Activated T-helper 2 cell treated with anti-CD3 and anti-CD28 coated beads, Interferon-gamma antibody, Interleukin-2, Interleukin-4, amounts not matched to agents 10 μg/mL and 5 μg/mL and 100 μg/mL, durations not matched to agents 14 hours and 24 hours and 36 hours (primary cell): ENCODE measurements around the gene ARHGAP23. TPM values are rescaled to one million over a fixed set of nuclear protein-coding genes. Genes with fewer than 3 reads are reported as not detected.

Source experiments
- DNase-seq: peaks from one replicate; pipeline ENCODE4 v3.0.0; 2021; ENCODE audit warnings: low spot score
- H3K27ac Mint-ChIP-seq: one replicate; pipeline ENCODE4 v1.8.0; 2021; ENCODE audit warnings: mixed read lengths
- H3K27me3 Mint-ChIP-seq: one replicate; pipeline ENCODE4 v1.8.0; 2021; ENCODE audit warnings: low read depth, mixed read lengths
- H3K36me3 Mint-ChIP-seq: one replicate; pipeline ENCODE4 v1.8.0; 2021; ENCODE audit warnings: low read depth, mixed read lengths
- H3K4me1 Mint-ChIP-seq: one replicate; pipeline ENCODE4 v1.8.0; 2021; ENCODE audit warnings: low read depth, mixed read lengths
- H3K4me3 Mint-ChIP-seq: one replicate; pipeline ENCODE4 v1.8.0; 2021; ENCODE audit warnings: low read depth, mild to moderate bottlenecking, moderate library complexity, mixed read lengths
- H3K9me3 Mint-ChIP-seq: one replicate; pipeline ENCODE4 v1.8.0; 2021; ENCODE audit warnings: mixed read lengths
- intact Hi-C: fragments of 100-400 bp; cut with micrococcal nuclease; formaldehyde crosslinking; loops from one replicate; pipeline ENCODE4 v1.15.1; 2023
- total RNA-seq: library from RNA; stranded (reverse); gene quantifications from 2 replicates; pipeline ENCODE4 v1.2.3, GENCODE V29; 2022

Gene ARHGAP23
- total RNA-seq, 1 donor from 2014 or later: 1.2 TPM

- intact Hi-C loops: no loop called here
- peak overlapping the region; percentile 62 for H3K4me3 Mint-ChIP-seq
- DNase-seq: no peak
These were observed 12.7 kb upstream of the ARHGAP23 start for GRCh38 chr17:38415250-38416194.

GRCh38 chr17:38416840-38417209 lies 11.4 kb upstream of the ARHGAP23 start:
- H3K4me3 Mint-ChIP-seq: no peak overlapping the region
- H3K4me1 Mint-ChIP-seq: peaks cover 10% of the 10 kb centered on the region
- H3K36me3 Mint-ChIP-seq: no peaks in the 10 kb centered on the region
- intact Hi-C loops: no loop called here
- DNase-seq: no peak
- H3K9me3 Mint-ChIP-seq: no peaks in the 10 kb centered on the region
- peaks cover 30% of the 10 kb centered on the region for H3K27me3 Mint-ChIP-seq
- no peak overlapping the region for H3K27ac Mint-ChIP-seq

More at GRCh38 chr17:38415250-38416194, 12.7 kb upstream of the ARHGAP23 start:
- Mint-ChIP-seq H3K36me3 (no peaks in the 10 kb centered on the region), H3K9me3 (no peaks in the 10 kb centered on the region), H3K27me3 (peaks cover 26% of the 10 kb centered on the region), H3K27ac (peak overlapping the region; percentile 79), H3K4me1 (peaks cover 10% of the 10 kb centered on the region)

DNA sequence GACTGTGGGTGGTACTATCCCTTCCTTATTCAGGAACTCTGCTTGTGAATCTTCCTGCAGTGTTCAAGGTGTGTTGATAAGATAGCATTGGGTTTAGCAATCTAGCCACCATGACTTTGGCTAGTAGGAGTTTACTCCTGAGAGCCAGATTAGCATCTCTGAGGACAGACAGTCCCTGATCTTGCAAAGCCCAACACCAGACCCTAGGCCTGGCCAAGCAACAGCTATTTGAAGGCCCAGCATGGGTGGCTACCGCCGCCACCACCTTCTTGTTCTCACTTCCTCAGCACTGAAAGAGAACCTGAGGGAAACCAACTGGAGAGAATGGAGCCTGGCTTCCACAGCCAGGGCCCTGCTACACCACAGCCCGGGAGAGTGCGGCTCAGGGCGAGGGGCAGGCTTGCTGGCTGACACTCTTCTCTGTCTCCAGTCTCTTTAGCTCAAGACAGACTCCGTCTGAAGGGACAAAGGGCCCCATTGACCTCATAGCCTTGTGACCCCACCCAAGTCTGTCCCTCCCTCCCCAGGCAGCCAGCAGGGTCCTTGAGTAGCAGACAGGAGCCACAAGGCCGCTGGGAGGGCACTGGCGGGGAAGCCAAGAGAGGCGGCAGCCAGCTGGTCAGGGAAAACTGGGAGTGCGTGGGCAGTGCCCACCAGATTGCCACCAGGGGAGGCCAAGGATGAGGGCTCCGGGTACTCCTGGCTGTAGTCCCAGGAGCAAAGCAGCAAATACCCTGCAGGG lies 10.9 kb upstream of the ARHGAP23 start:
- Mint-ChIP-seq H3K27ac (no peak overlapping the region), H3K36me3 (no peaks in the 10 kb centered on the region), H3K4me3 (no peak overlapping the region), H3K9me3 (no peaks in the 10 kb centered on the region), H3K4me1 (peaks cover 10% of the 10 kb centered on the region), H3K27me3 (peaks cover 36% of the 10 kb centered on the region)
- intact Hi-C loops: no loop called here
- no peak for DNase-seq

DNA sequence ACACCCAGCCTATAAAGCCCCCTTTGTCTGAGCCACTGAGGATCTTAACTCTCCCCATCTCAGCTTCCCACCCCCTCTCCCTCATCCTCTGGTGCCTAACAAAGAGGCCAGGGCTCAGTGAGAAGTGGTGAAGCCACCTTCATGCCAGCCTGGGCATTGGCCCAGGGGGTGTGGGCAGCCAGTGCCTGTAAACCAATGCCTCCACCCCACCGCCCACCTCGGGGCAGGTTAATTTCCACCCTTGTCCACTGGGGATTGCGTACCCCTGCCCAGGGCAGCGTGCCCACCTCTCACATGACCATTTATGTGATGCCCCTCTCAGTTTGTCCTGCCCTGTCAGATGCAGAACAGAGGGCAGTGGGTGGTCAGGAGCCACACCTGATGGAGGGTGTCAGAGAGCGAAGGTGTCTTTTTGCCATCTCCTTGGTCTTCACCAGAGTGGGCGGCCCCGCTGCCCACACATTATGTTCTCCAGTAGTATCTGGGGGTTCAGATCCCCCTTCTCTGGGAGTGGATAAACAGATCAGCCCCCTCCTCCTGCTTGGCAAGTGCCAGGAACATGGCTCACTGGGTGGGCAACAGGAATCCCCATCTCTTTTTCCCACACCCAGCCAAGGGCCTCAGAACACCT lies 10.1 kb upstream of the ARHGAP23 start:
- Mint-ChIP-seq H3K27ac (no peak overlapping the region), H3K9me3 (no peaks in the 10 kb centered on the region), H3K36me3 (no peaks in the 10 kb centered on the region), H3K4me1 (peaks cover 10% of the 10 kb centered on the region), H3K4me3 (no peak overlapping the region), H3K27me3 (peaks cover 38% of the 10 kb centered on the region)
- intact Hi-C loops: no loop called here
- DNase-seq: no peak

DNA sequence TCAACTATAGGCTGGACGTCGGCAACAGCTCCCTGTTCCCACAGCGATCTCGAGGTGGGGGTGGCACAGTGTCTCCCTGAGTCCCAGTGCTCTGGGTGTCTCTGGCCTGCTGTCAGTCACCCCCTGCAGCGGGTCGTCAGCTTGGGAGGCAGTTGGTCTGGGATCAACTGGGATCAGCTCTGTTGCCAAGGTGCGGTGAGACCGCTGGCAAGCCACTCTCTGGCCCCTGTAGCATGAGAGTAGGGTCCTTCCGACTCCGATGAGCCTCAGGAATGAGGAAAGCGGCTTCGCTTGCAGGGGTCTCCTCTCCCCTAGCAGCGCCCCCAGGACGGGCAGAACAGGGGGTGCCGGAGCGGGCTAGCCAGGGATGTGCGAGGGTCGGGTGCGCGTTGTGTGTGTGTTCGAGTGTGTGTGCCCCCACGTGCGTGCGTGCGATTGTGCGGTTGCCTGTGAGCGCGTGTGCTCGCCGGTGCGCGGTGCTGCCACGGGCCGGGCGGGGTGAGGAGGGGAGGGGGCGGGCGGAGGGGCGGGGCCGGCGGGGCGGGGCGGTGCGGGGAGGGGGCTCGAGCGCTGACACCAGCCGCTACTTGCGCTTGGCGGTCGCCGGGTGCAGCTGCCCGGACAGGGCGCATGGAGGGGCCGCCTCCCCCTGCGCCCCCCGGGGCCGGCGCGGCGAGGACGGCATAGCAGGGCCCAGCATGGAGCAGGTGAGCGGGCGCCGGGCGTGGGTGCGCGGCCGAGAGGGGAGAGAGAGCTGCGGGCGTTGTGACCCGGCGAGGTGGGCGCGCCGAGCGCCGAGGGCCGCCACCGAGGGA lies 9.4 kb upstream of the ARHGAP23 start:
- H3K4me1 Mint-ChIP-seq: peaks cover 10% of the 10 kb centered on the region
- H3K27ac Mint-ChIP-seq: no peak overlapping the region
- peak overlapping the region; percentile 37 for H3K4me3 Mint-ChIP-seq
- H3K27me3 Mint-ChIP-seq: peaks cover 40% of the 10 kb centered on the region
- DNase-seq: no peak
- intact Hi-C loops: no loop called here
- H3K36me3 Mint-ChIP-seq: no peaks in the 10 kb centered on the region
- no peaks in the 10 kb centered on the region for H3K9me3 Mint-ChIP-seq

- Mint-ChIP-seq H3K27ac (no peak overlapping the region), H3K9me3 (no peaks in the 10 kb centered on the region), H3K27me3 (peaks cover 43% of the 10 kb centered on the region), H3K4me1 (peaks cover 10% of the 10 kb centered on the region), H3K4me3 (no peak overlapping the region), H3K36me3 (no peaks in the 10 kb centered on the region)
- no peak for DNase-seq
- intact Hi-C loops: no loop called here
These were observed 8.7 kb upstream of the ARHGAP23 start for GRCh38 chr17:38419508-38419981.

DNA sequence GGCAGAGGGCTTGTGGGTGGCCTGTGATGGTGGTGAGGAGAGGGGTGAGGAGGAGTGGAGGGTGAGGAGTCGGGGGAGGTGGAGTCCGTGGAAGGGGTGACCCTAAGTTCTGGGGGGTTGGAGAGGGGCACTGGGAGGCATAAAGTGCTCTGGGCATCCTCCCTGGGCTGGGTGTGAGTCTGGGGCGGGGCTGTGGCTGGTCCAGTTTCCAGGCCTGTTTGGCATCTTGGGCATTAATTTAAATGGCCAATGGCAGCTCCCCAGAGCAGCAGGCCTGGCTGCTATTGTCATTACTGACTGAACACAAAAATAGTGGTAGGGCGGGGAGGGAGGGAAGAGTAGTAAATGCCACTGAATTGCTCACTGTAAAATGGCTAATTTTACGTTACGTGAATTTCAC lies 7.7 kb upstream of the ARHGAP23 start:
- Mint-ChIP-seq H3K9me3 (no peaks in the 10 kb centered on the region), H3K4me3 (no peak overlapping the region), H3K36me3 (no peaks in the 10 kb centered on the region), H3K27me3 (peaks cover 52% of the 10 kb centered on the region), H3K27ac (no peak overlapping the region), H3K4me1 (peaks cover 4% of the 10 kb centered on the region)
- DNase-seq: no peak
- intact Hi-C loops: loop anchor here (10.0 kb wide), 1 partner anchor 244 kb away; no protein-coding TSS in a partner anchor

DNA sequence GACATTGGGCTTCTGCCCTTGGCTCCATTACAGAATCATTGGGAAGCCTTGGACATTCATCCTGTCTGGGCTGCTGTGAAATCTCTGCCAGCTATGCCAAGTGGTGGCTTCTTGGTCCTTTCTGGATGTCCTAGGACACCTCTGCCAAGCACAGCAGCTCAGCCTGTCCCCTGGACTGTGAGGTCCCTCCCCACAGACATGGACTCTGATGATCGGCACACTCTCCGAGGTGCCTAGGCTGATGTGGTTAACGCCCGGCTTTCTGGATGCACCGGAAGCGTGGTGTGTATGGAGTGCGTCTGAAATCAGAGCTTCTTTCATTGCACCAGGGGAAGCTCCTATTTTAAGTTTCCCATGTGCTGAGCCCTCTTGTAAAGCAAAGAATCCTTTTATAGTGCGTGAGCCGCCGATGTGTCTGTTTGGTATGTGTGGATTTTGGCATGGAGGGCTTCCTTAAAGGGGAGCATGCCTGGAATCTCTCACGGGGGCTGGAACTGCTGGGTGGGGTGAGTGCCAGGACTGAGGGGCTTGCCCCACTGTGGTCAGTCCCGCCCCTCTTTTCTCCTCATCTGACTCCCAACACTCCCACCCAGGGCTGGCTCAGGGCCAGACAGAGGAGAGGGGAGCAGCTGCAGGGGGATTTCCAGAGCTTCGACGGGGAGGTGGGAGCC lies 7.0 kb upstream of the ARHGAP23 start:
- Mint-ChIP-seq H3K9me3 (no peaks in the 10 kb centered on the region), H3K4me3 (no peak overlapping the region), H3K27ac (no peak overlapping the region), H3K36me3 (no peaks in the 10 kb centered on the region), H3K27me3 (peaks cover 51% of the 10 kb centered on the region), H3K4me1 (peaks cover 3% of the 10 kb centered on the region)
- DNase-seq: no peak
- intact Hi-C loops: loop anchor here (10.0 kb wide), 1 partner anchor 243 kb away; no protein-coding TSS in a partner anchor

DNA sequence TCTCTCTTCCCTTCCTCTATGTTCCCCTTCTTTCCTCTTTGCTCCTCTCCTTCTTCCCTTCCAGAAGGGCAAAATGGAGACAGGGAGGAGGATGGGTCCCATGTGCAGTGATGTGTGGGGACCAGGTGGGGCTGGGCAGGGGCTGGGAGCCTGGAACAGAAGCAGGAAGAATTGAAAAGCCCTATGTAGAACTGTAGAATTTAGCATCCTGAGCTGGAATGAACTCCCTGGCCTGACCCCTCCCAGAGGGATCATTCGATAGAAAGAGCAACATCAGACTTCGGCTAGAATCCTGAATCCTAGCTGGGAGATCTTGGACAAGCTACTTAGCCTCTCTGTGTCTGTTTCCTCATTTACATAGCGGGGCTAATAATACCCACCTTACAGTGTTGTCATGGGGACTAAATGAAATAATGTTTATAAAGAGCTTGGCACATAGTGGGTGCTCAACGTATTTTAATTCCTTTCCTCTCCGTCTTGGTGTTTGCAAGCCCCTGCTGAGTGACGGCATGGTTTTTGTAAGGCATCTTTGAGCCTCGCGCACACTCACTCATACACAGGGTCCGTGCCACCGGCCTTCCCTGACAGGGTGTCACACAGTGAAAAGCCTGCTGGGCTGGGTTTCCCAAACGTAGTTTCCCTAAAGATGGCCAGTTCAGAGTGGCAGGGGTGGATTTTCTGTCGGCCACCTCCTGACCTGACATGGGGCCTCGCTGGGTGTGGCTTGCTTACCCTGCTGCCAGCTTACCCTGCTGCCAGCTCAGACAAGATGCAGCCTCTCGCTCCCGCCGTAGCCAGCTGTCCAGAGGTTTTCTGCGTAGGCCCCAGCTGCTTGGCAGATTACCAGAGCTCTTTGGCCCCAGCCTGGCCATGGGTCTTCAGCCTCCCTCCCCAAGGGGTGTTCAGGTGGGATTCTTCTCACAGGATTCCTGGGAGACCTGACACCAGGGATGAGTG lies 6.1 kb upstream of the ARHGAP23 start:
- no peaks in the 10 kb centered on the region for H3K36me3 Mint-ChIP-seq
- H3K27me3 Mint-ChIP-seq: peaks cover 49% of the 10 kb centered on the region
- peaks cover 4% of the 10 kb centered on the region for H3K4me1 Mint-ChIP-seq
- no peak overlapping the region for H3K4me3 Mint-ChIP-seq
- H3K27ac Mint-ChIP-seq: no peak overlapping the region
- DNase-seq: no peak
- no peaks in the 10 kb centered on the region for H3K9me3 Mint-ChIP-seq
- intact Hi-C loops: loop anchor here (2.0 to 10.0 kb wide), 3 partner anchors 63 to 243 kb away; no protein-coding TSS in a partner anchor

- H3K27me3 Mint-ChIP-seq: peaks cover 44% of the 10 kb centered on the region
- peaks cover 5% of the 10 kb centered on the region for H3K4me1 Mint-ChIP-seq
- no peak for DNase-seq
- H3K9me3 Mint-ChIP-seq: no peaks in the 10 kb centered on the region
- no peak overlapping the region for H3K27ac Mint-ChIP-seq
- no peak overlapping the region for H3K4me3 Mint-ChIP-seq
- intact Hi-C loops: loop anchor here (10.0 kb wide), 1 partner anchor 240 kb away; no protein-coding TSS in a partner anchor
- H3K36me3 Mint-ChIP-seq: no peaks in the 10 kb centered on the region
These were observed 3.8 kb upstream of the ARHGAP23 start for GRCh38 chr17:38424297-38424972.
